ENCODE results near the gene FAM153A. TPM values are rescaled to one million over a fixed set of nuclear protein-coding genes. Genes with fewer than 3 reads are reported as not detected.
"Not testable (repeated sequence)": the region's sequence is repeated elsewhere in the genome, so short reads cannot be mapped to it uniquely, and the experiment has no call there.

FAM153A gene
- total RNA-seq, 2 donors from 2014 or later: 10.9 to 63.9 TPM

DNA sequence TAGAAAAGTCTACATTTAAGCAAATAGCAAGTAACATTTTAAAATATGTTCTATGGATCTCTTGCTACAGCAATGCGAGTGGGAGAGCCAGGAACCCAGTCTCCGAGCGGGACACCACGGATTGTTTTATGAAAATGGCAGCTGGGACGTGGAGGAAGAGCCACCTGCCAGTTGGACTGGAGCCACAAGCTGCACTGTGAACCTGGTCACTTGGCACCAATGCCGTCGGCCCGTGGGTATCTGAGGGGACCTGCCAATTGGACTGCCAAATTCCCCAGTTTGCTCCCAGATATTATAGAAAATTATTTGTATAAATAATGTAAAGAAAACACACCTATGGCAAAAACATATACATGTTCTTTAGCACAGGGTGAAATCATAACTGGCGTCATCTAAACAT is 10.6 kb upstream of the FAM153A start:
- H3K36me3 Mint-ChIP-seq (ENCODE audit: low read depth); ATAC-seq; H3K27me3 Mint-ChIP-seq; H3K27ac Mint-ChIP-seq; DNase-seq; H3K4me3 Mint-ChIP-seq; H3K9me3 ChIP-seq (ENCODE audit: control insufficient read depth, low read length, poor library complexity, severe bottlenecking); H3K4me1 Mint-ChIP-seq: not testable (repeated sequence)

- not testable (repeated sequence) for H3K4me1 Mint-ChIP-seq; DNase-seq; ATAC-seq; H3K9me3 ChIP-seq (ENCODE audit: control insufficient read depth, low read length, poor library complexity, severe bottlenecking); H3K27ac Mint-ChIP-seq; H3K27me3 Mint-ChIP-seq; H3K36me3 Mint-ChIP-seq (ENCODE audit: low read depth); H3K4me3 Mint-ChIP-seq
Observed at GRCh38 chr5:177791649-177792048, 8.9 kb upstream of the FAM153A start.

DNA sequence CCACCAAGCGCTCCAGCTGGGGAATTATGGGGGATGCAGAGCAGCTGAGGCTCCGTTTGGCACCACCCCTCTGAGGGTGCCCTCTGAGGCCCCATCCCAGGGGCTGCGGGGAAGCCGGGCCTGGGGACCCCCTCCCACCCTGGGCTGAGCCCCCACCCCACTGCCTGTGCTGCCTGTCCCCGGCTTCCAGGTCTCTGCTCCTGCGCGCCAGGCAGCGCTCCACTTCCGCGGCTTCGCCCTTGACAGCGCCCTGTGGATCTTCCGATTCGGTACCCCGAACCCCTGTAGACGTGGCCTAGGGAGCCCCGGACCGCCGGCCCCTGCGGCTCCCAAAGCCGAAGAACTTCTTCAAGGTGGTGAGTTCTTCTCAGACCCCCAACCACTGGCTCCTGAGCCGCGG is 530 bp downstream of the FAM153A start:
- not testable (repeated sequence) for H3K9me3 ChIP-seq (ENCODE audit: control insufficient read depth, low read length, poor library complexity, severe bottlenecking); H3K4me3 Mint-ChIP-seq; H3K4me1 Mint-ChIP-seq; DNase-seq; H3K27me3 Mint-ChIP-seq; H3K36me3 Mint-ChIP-seq (ENCODE audit: low read depth); H3K27ac Mint-ChIP-seq; ATAC-seq

DNA sequence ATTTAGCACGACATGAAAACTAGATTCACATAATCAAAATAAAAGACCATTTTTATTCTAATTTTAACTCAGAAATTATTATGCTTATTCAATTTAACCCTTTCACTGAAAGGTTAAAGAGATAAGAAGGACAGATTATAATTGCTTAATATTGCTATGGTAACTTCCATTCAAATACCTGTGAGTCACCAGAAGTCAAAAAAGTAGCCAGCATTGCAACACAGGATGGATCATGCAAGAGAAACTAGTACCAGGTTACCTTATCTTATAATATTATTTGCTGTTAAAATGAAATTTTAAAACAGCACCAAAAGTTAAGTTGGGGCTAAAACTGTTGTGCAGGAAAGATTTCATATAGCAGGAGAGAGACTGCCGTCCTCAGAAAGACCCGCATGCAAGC is 11.5 kb downstream of the FAM153A start:
- H3K9me3 ChIP-seq (ENCODE audit: control insufficient read depth, low read length, poor library complexity, severe bottlenecking); H3K4me1 Mint-ChIP-seq; H3K4me3 Mint-ChIP-seq; DNase-seq; H3K27ac Mint-ChIP-seq; H3K27me3 Mint-ChIP-seq; H3K36me3 Mint-ChIP-seq (ENCODE audit: low read depth); ATAC-seq: not testable (repeated sequence)

DNA sequence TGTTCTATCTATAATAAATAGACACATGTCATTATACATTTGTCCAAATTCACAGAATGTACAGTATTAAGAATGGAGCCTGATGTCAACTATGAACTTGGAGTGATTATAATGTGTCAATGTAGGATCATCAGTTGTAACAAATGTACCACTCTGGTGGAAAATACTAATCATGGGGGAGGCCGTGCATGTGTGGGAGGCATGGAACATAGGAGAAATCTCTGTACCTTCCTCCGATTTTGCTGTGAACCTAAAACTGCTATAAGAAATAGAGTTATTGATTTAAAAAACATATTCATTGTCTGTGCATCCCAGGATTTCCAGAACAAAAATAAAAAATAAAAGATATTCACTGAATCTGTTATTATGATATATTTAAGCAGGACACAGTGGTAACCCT is 12.1 kb downstream of the FAM153A start:
- H3K36me3 Mint-ChIP-seq (ENCODE audit: low read depth); H3K27me3 Mint-ChIP-seq; ATAC-seq; H3K4me3 Mint-ChIP-seq; H3K9me3 ChIP-seq (ENCODE audit: control insufficient read depth, low read length, poor library complexity, severe bottlenecking); DNase-seq; H3K27ac Mint-ChIP-seq; H3K4me1 Mint-ChIP-seq: not testable (repeated sequence)

DNA sequence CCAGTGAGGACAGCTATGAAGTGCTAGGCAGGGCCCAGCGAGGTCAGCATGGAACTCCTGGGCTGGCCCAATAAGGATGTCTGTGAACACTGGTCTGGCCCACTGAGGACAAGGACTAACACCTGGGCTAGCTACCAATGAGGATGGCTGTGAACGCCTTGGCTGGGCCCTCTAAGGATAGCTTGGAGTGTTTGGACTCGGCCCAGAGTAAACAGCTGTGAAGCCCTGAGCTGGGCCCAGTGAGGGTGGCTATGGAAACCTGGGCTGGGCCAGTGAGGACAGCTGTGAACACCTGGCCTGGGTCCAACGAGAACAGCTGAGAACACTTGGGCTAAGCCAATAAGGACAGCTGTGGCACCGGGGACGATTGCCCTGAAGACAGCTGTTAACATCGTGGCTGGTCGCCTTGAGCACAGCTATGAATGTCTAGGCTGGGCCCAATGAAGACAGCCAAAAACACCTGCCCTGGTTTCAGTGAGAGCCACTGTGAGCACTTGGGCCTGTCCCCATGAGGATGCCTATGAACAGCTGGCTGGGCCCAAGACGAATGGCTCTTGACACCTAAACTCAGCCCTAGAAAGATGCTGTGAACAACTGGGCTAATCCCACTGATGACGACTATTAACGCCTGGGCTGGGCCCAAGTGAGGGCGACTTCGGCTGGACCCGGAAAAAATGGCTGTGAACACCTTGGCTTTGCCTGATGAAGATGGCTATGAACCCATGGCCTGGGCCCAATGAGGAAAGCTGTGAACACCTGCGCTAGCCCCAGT is 18.8 kb downstream of the FAM153A start:
- not testable (repeated sequence) for H3K4me1 Mint-ChIP-seq; H3K9me3 ChIP-seq (ENCODE audit: control insufficient read depth, low read length, poor library complexity, severe bottlenecking); DNase-seq; H3K36me3 Mint-ChIP-seq (ENCODE audit: low read depth); ATAC-seq; H3K27me3 Mint-ChIP-seq; H3K27ac Mint-ChIP-seq; H3K4me3 Mint-ChIP-seq

GRCh38 chr5:177760954-177761353 is 21.7 kb downstream of the FAM153A start:
- not testable (repeated sequence) for H3K4me3 Mint-ChIP-seq; H3K27ac Mint-ChIP-seq; H3K4me1 Mint-ChIP-seq; H3K36me3 Mint-ChIP-seq (ENCODE audit: low read depth); H3K9me3 ChIP-seq (ENCODE audit: control insufficient read depth, low read length, poor library complexity, severe bottlenecking); ATAC-seq; H3K27me3 Mint-ChIP-seq; DNase-seq

GRCh38 chr5:177747354-177747753 is 35.3 kb downstream of the FAM153A start:
- not testable (repeated sequence) for DNase-seq; H3K36me3 Mint-ChIP-seq (ENCODE audit: low read depth); H3K27me3 Mint-ChIP-seq; ATAC-seq; H3K9me3 ChIP-seq (ENCODE audit: control insufficient read depth, low read length, poor library complexity, severe bottlenecking); H3K4me1 Mint-ChIP-seq; H3K27ac Mint-ChIP-seq; H3K4me3 Mint-ChIP-seq

DNA sequence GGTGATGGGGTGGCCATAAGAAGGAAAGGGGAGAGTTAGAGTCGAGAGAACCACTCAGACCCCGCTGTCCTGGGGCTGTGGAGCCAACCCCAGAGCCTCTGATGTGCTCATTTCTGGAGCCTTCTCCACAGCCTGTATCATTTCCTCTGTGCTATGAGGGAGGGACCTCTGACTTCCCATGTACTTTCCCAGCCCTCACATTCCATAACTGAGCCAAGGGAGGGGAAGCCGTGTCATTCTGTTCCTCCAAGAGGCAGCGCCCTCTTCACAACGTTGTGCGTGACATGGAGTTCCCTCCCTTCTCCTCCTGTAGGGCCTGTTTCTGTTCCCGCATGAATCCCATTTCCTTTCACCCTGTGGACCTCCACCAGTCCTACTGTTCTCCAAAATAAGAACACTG is 57.8 kb downstream of the FAM153A start:
- not testable (repeated sequence) for DNase-seq; H3K27ac Mint-ChIP-seq; H3K4me1 Mint-ChIP-seq; H3K9me3 ChIP-seq (ENCODE audit: control insufficient read depth, low read length, poor library complexity, severe bottlenecking); H3K36me3 Mint-ChIP-seq (ENCODE audit: low read depth); H3K27me3 Mint-ChIP-seq; H3K4me3 Mint-ChIP-seq; ATAC-seq

GRCh38 chr5:177723831-177724485 is 58.7 kb downstream of the FAM153A start:
- H3K27me3 Mint-ChIP-seq; H3K4me3 Mint-ChIP-seq; H3K4me1 Mint-ChIP-seq; H3K9me3 ChIP-seq (ENCODE audit: control insufficient read depth, low read length, poor library complexity, severe bottlenecking); ATAC-seq; DNase-seq; H3K27ac Mint-ChIP-seq; H3K36me3 Mint-ChIP-seq (ENCODE audit: low read depth): not testable (repeated sequence)

DNA sequence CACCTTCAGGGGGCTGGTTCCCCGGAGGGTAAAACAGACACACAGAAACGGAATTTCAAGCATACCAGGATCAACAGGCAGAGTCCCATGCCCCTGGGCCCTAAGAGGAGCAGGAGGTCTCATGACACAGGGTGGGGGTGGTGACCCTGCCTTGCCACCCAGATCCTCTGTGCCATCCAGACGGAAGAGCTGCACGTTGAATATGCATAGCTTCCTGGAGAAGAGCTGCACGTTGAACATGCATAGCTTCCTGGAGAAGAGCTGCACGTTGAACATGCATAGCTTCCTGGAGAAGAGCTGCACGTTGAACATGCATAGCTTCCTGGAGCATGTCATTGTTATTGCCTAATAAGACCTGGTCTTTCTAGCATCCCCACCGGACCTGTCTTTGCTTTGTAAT is 59.9 kb downstream of the FAM153A start:
- H3K36me3 Mint-ChIP-seq (ENCODE audit: low read depth); H3K9me3 ChIP-seq (ENCODE audit: control insufficient read depth, low read length, poor library complexity, severe bottlenecking); H3K27me3 Mint-ChIP-seq; H3K4me3 Mint-ChIP-seq; DNase-seq; H3K4me1 Mint-ChIP-seq; ATAC-seq; H3K27ac Mint-ChIP-seq: not testable (repeated sequence)

DNA sequence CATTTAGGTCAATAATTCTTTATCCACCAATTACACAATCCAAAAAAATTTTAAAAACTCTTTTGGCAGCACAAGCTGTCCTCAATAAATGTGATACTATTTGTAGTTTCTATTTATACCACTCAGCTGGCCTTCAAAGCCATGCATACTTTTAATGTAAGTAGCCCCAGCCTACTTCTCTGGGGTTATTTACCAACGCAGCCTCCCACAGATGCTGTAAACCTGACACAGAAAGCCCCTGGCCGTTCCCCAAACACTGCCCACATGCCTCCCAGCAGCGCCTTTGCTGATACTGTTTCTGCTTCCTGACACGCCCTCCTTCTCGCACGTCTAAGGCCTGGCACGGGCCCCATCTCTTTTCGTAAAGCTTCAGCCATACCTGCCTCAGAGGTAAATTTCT is 62.7 kb downstream of the FAM153A start:
- H3K36me3 Mint-ChIP-seq (ENCODE audit: low read depth); H3K4me3 Mint-ChIP-seq; ATAC-seq; H3K9me3 ChIP-seq (ENCODE audit: control insufficient read depth, low read length, poor library complexity, severe bottlenecking); H3K27ac Mint-ChIP-seq; DNase-seq; H3K27me3 Mint-ChIP-seq; H3K4me1 Mint-ChIP-seq: not testable (repeated sequence)

DNA sequence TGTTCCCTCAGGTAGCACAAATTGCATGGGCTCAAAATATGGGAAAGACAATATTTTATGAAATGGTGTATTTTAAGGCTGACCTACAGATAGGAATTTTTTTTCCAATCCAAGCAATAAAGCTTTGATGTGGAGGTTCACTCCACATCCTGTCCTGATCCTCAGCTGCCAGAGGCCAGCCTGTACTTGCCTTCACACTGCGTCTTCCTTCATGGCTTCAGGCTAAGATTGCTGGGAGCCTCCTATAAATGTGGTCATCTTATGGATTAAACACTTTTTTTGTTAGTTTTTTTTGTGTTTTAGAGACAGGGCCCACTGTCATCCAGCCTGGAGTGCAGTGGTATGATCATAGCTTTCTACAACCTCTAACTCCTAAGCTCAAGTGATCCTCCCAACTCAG is 67.3 kb downstream of the FAM153A start:
- not testable (repeated sequence) for H3K27ac Mint-ChIP-seq; H3K36me3 Mint-ChIP-seq (ENCODE audit: low read depth); ATAC-seq; H3K4me3 Mint-ChIP-seq; H3K4me1 Mint-ChIP-seq; H3K27me3 Mint-ChIP-seq; H3K9me3 ChIP-seq (ENCODE audit: control insufficient read depth, low read length, poor library complexity, severe bottlenecking); DNase-seq

DNA sequence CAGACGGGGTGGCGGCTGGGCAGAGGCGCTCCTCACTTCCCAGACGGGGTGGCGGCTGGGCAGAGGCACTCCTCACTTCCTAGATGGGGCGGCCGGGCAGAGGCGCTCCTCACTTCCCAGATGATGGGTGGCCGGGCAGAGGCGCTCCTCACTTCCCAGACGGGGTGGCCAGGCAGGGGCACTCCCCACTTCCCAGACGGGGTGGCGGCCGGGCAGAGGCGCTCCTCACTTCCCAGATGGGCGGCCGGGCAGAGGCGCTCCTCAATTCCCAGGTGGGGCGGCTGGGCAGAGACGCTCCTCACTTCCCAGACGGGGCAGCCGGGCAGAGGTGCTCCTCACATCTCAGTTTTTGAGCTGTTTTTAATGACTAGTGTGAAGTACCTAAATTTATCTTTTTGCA is 86.6 kb downstream of the FAM153A start:
- not testable (repeated sequence) for ATAC-seq, H3K4me3 Mint-ChIP-seq

More for the DNA sequence above, 86.6 kb downstream of the FAM153A start:
- not testable (repeated sequence) for DNase-seq; H3K27me3 Mint-ChIP-seq; H3K27ac Mint-ChIP-seq; H3K9me3 ChIP-seq (ENCODE audit: control insufficient read depth, low read length, poor library complexity, severe bottlenecking); H3K36me3 Mint-ChIP-seq (ENCODE audit: low read depth); H3K4me1 Mint-ChIP-seq
